Heart right ventricle (tissue), 16 donors: ENCODE data around the gene AGPAT3. TPM values are rescaled to one million over a fixed set of nuclear protein-coding genes. Genes with fewer than 3 reads are reported as not detected.
A peak's percentile ranks its signal among the peaks of the same experiment; 100 is the strongest.

Source experiments
- ATAC-seq, 8 donors: fragments of 200-7000 bp; cut with Tn5 transposase; one replicate each; pipeline ENCODE4 v1.9.1; 2020; ENCODE audit warnings: mild to moderate bottlenecking in 8 of 8, moderate library complexity in 8 of 8, moderate number of reproducible peaks in 1 of 8
- DNase-seq, 2 donors: peaks; one replicate each; pipeline ENCODE4 v3.0.0-alpha.2; 2020
- H3K27ac ChIP-seq, 10 donors: fragments of 200-600 bp; sonication (generic) in 2 of 10; one replicate each; pipeline versions ENCODE4 v1.5.0 to v1.8.0; 2020 to 2022; ENCODE audit warnings: mild to moderate bottlenecking in 3 of 10
- H3K27me3 ChIP-seq, 7 donors: fragments of 200-600 bp; one replicate each; pipeline ENCODE4 v1.8.0; 2021 to 2022; ENCODE audit warnings: mild to moderate bottlenecking in 2 of 7
- H3K36me3 ChIP-seq, 9 donors: fragments of 200-600 bp; sonication (generic) in 1 of 9; one replicate each; pipeline versions ENCODE4 v1.5.0 to v1.8.0; 2020 to 2022; ENCODE audit warnings: mild to moderate bottlenecking in 2 of 9
- H3K4me1 ChIP-seq, 9 donors: fragments of 200-600 bp; sonication (generic) in 1 of 9; one replicate each; pipeline versions ENCODE4 v1.5.0 to v1.8.0; 2020 to 2022; ENCODE audit warnings: mild to moderate bottlenecking in 4 of 9
- H3K4me3 ChIP-seq, 10 donors: fragments of 200-600 bp; sonication (generic) in 2 of 10; one replicate each; pipeline versions ENCODE4 v1.5.0 to v1.8.0; 2020 to 2022; ENCODE audit warnings: mild to moderate bottlenecking in 7 of 10, moderate library complexity in 2 of 10
- H3K9me3 ChIP-seq, 11 donors: fragments of 200-600 bp in 10 of 11; sonication (generic) in 2 of 11; one replicate each; pipeline versions ENCODE4 v1.5.0 to v1.8.0; 2013 to 2022; ENCODE audit warnings: mild to moderate bottlenecking in 2 of 11, control low read depth in 1 of 11, moderate library complexity in 1 of 11
- WGBS, 2 donors: extraction: QIAGEN DNeasy Blood & Tissue Kit; methylation state at CpG; one replicate each; pipeline ENCODE4 v1.1.7; 2013; ENCODE audit warnings: inconsistent platforms in 1 of 2; 5-methylcytosine and 5-hydroxymethylcytosine counted together
- intact Hi-C, 10 donors: fragments of 100-400 bp; cut with DNase I; formaldehyde crosslinking; loops; one replicate each; pipeline versions ENCODE4 v1.11.1 to v1.14.2; 2022
- polyA plus RNA-seq, 2 donors: library from polyadenylated mRNA; stranded (reverse); fragments of 200-250 nt; gene quantifications; one replicate each; pipeline ENCODE4 v1.2.3, GENCODE V29; 2013
- total RNA-seq, 10 donors: library from RNA; stranded (reverse); fragmentation: NEBNext Ultra II Directional in 3 of 10; extraction: Animal tissue kit (Norgen Biotek cat#: 25700) in 3 of 10; gene quantifications; one replicate each; pipeline versions ENCODE4 v1.2.1 to v1.2.4, GENCODE V29; 2021 to 2023
- TF ChIP-seq, protein P1 (sequence below), 9 donors: fragments of 200-600 bp; sonication (generic) in 2 of 9; IDR thresholded peaks; one replicate each; pipeline versions ENCODE4 v1.5.0 to v1.8.0; 2021 to 2022; ENCODE audit warnings: antibody characterized with exemption in 9 of 9, mild to moderate bottlenecking in 5 of 9, moderate library complexity in 1 of 9
- donor health status: Arrhythmogenic right ventricular cardiomyopathy.
- donor health status: ischemic (EF 13 %, LVEDD 7.1; RV severe dilation, severe dysfunction).
- donor health status: healthy with polysubstance abuse.
- donor health status: DM: no; HTN: yes; CAD: no.
- donor health status: DM: no; HTN: no; CAD: no.
- donor health status: ischemic (EF 25% LVEDD 6.9; RV normal size, moderate dysfunction).
- donor health status: ischemic (EF 25% LVEDD 5.7; RV mildly dilated, moderate dysfunction).
- donor health status: healthy.
- donor health status: DM: yes; HTN: yes; CAD: no.
- donor health status: Ischemic cardiomyopathy.
- donor health status: ischemic (EF 35%, LVEDD 5.7; RV mildly dilated, moderate dysfunction).
- donor health status: nonischemic (EF 11% LVEDD 7.7; RV severe dilation, severe dysfunction).
- donor health status: DM: yes; HTN: yes; CAD: no.
- donor health status: PGD.
- donor health status: ischemic (EF 29% LVEDD 5.4; RV normal size, mild dysfunction).
- donor health status: nonischemic (EF 23%, LVEDD 6.1; RV moderate dilation, normal function).

The AGPAT3 gene
- total and polyA plus RNA-seq, 12 donors, result 19.7 to 110 (median 65.6) TPM

GRCh38 chr21:43867948-43868347, 2.9 kb downstream of the AGPAT3 start:
- peak overlapping the region in 5 of 10 donors; percentile 4 to 63 (median 37) for H3K27ac ChIP-seq
- H3K36me3 ChIP-seq, result peaks cover 0 to 21% (median 0%) of the 10 kb centered on the region in 9 donors
- H3K4me1 ChIP-seq, result peaks cover 9 to 64% (median 52%) of the 10 kb centered on the region in 9 donors
- no peak for ATAC-seq
- H3K9me3 ChIP-seq, result no peaks in the 10 kb centered on the region
- H3K27me3 ChIP-seq, result no peaks in the 10 kb centered on the region
- no peak overlapping the region for H3K4me3 ChIP-seq
- TF ChIP-seq, protein P1, sequence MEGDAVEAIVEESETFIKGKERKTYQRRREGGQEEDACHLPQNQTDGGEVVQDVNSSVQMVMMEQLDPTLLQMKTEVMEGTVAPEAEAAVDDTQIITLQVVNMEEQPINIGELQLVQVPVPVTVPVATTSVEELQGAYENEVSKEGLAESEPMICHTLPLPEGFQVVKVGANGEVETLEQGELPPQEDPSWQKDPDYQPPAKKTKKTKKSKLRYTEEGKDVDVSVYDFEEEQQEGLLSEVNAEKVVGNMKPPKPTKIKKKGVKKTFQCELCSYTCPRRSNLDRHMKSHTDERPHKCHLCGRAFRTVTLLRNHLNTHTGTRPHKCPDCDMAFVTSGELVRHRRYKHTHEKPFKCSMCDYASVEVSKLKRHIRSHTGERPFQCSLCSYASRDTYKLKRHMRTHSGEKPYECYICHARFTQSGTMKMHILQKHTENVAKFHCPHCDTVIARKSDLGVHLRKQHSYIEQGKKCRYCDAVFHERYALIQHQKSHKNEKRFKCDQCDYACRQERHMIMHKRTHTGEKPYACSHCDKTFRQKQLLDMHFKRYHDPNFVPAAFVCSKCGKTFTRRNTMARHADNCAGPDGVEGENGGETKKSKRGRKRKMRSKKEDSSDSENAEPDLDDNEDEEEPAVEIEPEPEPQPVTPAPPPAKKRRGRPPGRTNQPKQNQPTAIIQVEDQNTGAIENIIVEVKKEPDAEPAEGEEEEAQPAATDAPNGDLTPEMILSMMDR (IDR thresholded peaks at IDR 0.05), result no peak
- intact Hi-C loops, result loop anchor here in 9 of 10 donors (5.0 to 10.0 kb wide), 9 partner anchors 34 to 143 kb away; no protein-coding TSS in a partner anchor
- 69 to 70% methylated on average over 6 of the region's 6 CpGs for WGBS, 2 donors
- no peak for DNase-seq

DNA sequence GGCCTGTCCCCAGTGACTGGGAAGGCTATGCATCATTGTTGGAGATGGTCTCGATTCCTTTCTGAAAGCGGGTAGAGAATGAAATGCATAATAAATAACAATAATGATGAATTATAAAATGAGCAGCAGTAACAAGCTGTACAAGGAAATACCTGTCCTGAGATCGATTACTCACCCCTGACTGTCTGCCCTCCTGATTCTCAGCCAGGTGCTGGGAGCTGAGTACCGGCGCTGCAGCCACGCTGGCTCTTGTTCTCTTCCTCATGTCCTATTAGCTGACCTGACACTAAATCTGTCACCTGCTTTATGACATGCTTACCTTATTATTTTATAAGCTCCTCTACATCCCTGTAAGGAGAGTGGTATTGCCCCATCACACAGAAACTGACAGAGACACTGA, 3.4 kb downstream of the AGPAT3 start:
- DNase-seq (no peak), ATAC-seq (no peak)
- H3K4me1 ChIP-seq, result peaks cover 9 to 64% (median 52%) of the 10 kb centered on the region in 9 donors
- no peaks in the 10 kb centered on the region for H3K27me3 ChIP-seq
- TF ChIP-seq, protein P1 (IDR thresholded peaks at IDR 0.05), result no peak
- 77 to 80% methylated on average over 6 of the region's 6 CpGs for WGBS, 2 donors
- no peak overlapping the region for H3K4me3 ChIP-seq
- no peaks in the 10 kb centered on the region for H3K9me3 ChIP-seq
- peak overlapping the region in 5 of 10 donors; percentile 4 to 63 (median 37) for H3K27ac ChIP-seq
- peaks cover 0 to 26% (median 0%) of the 10 kb centered on the region in 9 donors for H3K36me3 ChIP-seq
- intact Hi-C loops, result loop anchor here in 9 of 10 donors (5.0 to 10.0 kb wide), 9 partner anchors 34 to 144 kb away; no protein-coding TSS in a partner anchor

DNA sequence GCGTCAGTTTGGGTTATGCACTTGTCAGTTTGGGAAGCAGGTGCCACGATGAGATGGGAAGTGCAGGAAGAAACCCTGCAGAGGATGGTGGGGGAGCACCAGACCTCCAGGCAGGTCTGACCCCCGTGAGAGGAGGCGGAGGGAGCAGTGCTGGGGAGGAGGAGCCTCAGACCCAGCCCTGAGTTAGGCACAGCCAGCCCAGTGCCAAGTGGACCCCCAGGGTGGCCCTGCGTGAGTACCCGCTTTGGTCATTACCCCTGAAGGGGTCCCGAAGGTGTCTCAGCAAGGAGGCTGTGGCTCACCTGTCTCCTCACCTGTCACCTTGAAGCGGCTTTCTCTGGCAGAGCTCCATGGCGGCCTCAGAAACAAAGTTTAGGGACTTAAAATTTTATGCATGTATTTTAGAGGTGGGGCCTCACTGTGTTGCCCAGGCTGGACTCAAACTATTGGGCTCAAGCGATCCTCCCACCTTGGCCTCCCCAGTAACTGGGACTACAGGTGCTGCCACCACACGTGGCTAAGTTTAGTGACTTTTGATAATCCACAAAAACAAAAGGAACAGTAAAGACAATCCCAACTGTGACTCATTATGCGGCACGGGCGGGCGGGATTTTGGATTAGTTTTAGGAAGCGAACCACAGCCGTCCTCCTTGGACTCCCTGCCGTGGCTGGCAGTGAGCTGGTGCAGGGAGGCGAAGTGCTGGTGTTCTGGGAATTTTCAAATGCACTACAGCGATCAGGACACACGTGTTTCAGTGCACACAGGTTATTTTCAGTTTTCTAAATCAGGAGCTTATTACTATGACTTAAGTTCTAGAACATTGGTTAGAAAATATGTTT, 4.7 kb downstream of the AGPAT3 start:
- intact Hi-C loops, result loop anchor here in 9 of 10 donors (2.0 to 10.0 kb wide), 11 partner anchors 33 to 145 kb away; no protein-coding TSS in a partner anchor
- H3K4me1 ChIP-seq, result peaks cover 5 to 66% (median 49%) of the 10 kb centered on the region in 9 donors
- H3K4me3 ChIP-seq, result no peak overlapping the region

DNA sequence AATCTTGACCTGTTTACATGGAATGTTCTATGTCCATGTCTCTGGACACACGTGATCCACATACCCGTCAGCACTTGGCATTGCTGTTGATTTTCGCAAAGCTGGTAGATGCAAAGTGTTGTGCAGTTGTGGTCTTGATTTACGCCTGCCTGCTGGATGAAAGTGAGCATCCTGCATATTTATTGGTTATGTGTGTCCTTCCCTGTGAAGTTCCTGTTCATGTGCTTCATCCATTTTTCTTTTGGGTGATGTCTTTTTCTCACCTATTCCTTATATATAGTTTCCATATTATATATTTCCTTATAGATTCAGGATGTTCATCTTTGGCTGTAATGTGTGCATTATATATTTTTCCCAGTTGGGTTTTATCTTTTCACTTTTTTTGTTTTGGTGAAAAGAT, 6.5 kb downstream of the AGPAT3 start:
- Histone ChIP-seq H3K4me3 (no peak overlapping the region), H3K36me3 (peaks cover 0 to 35% (median 0%) of the 10 kb centered on the region in 9 donors), H3K4me1 (peaks cover 5 to 66% (median 52%) of the 10 kb centered on the region in 9 donors), H3K27me3 (no peaks in the 10 kb centered on the region), H3K27ac (no peak overlapping the region), H3K9me3 (peaks cover 0 to 6% (median 0%) of the 10 kb centered on the region in 11 donors)
- no peak for ATAC-seq
- intact Hi-C loops, result loop anchor here in 2 of 10 donors (2.0 to 10.0 kb wide), 2 partner anchors 45 to 53 kb away; no protein-coding TSS in a partner anchor
- DNase-seq, result no peak
- WGBS, 2 donors, result 59 to 85% methylated on average over 4 of the region's 4 CpGs
- TF ChIP-seq, protein P1 (IDR thresholded peaks at IDR 0.05), result no peak

More for the DNA sequence above, 4.7 kb downstream of the AGPAT3 start:
- TF ChIP-seq, protein P1 (IDR thresholded peaks at IDR 0.05), result no peak
- H3K9me3 ChIP-seq, result no peaks in the 10 kb centered on the region
- H3K27ac ChIP-seq, result peak overlapping the region in 6 of 10 donors; percentile 6 to 34 (median 20)
- H3K36me3 ChIP-seq, result peaks cover 0 to 31% (median 0%) of the 10 kb centered on the region in 9 donors
- DNase-seq (no peak), ATAC-seq (peak in 6 of 8 donors; percentile 11 to 69 (median 34))
- WGBS, 2 donors, result 76 to 80% methylated on average over 21 of the region's 21 CpGs
- H3K27me3 ChIP-seq, result no peaks in the 10 kb centered on the region
